KG1 (cell line): ENCODE measurements around the gene ADD2.
"Not testable (repeated sequence)": the region's sequence is repeated elsewhere in the genome, so short reads cannot be mapped to it uniquely, and the experiment has no call there.

Experiments used
- DNase-seq: peaks from one replicate; lab custom pipeline; 2025; lab: John Stamatoyannopoulos, UW

ADD2 gene

GRCh38 chr2:70767699-70768589 lies at the start of gene ADD2:
Gene ADD2, minus strand, starts transcription at chr2:70768200. Its CDS starts 61,792 bp downstream, at chr2:70706408.
- no peak for DNase-seq

DNA sequence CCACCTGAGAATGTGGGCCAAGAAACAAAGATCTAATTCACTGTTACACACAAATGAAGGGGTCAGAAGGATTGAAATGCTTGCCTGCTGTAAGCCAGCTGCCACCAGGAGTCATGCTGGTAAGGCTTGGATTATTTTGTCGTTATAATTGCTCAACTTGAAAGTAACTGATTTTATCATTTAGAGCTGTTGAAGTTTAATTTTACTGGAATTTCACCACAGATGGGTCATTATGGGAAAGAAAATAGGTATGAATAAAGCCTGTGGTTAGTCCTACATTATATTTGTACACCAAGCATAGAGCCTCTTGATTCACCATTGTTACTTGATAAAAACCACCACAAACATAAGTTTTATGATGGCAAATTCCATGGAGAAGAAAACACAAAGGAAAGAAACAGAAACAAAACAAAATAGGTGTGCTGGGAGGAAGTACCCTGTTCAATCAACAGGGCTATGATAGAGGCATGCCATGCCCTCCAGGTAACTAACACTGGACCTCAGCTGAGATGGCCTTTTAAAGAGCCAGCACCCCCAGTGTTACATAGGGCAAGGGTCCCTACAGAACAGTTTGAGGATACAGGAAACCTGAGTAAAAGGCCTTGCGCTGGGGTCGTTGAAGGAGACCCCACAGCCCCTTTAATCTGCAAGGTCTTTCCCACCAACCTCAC lies 49.4 kb upstream of the ADD2 start:
- DNase-seq = no peak

DNA sequence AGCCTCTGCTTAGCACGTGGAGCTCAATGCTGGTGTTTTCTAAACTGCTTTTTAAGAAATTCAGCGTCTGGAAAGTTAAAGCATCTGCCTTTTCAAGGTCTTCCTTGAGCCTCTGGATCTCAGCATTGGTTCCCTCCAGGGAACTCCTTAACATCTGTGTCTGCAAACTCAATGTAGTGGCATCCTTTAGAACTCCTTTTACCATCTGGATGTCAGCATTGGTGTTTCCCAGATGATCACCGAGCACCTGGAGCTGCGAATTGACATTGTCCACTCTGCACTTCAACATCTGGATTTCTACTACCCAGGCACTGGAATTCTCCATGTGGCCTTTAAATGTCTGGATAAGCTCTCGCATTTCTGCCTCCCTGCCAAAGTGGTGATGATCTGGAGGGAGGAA lies 48.7 kb upstream of the ADD2 start:
- DNase-seq = no peak

GRCh38 chr2:70808983-70809958 lies 41.3 kb upstream of the ADD2 start:
- DNase-seq = no peak

GRCh38 chr2:70807828-70808118 lies 39.8 kb upstream of the ADD2 start:
- DNase-seq = no peak

GRCh38 chr2:70807102-70807827 lies 39.3 kb upstream of the ADD2 start:
- no peak for DNase-seq

DNA sequence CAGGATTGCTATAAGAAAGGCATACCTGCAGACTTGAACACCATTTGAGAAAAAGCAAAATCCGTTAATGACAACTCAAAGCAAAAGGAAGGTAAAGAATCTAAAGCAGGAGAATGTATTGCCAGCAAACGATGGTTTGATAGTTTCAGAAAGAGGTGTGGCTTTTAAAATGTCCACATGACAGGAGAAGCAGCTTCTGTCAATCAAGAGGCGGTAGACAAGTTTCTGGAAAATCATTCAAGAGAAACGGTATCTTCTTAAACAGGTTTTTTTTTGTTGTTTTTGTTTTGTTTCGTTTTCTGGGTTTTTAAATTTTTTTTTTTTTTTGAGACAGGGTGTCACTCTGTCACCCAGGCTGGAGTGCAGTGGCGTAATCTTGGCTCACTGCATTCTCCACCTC lies 38.6 kb upstream of the ADD2 start:
- no peak for DNase-seq

GRCh38 chr2:70806013-70806412 lies 38.0 kb upstream of the ADD2 start:
- DNase-seq = no peak

DNA sequence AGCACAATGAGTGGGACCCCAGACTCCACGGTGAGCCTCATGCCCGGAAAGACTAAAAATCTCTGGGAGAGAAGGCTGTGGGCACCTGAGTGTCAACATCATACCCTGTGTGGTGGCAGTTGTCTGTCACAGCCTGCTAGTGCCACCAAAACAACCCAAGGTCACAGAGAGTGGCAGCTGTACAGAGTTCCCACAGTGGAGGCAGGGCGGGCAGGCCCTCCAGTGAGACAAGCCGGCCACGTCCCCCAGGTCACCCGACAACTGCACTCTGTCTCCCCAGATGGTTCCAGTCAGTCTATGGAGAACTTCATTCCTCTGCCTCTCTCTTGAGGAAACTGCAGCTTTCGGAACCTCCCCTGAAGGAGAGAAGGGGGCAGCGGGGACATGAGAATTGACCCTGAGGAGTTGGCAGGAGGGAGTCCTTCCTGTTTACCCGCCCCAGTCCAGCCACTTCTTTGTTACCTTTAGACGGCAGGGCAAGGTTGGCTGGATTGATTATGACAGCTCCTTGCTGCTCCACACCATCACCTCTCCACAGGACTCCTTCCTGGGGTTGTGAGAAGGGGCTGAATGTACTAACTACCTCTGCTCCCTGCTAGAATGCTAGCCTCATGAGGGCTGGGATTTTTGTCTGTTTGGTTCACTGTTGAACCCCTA lies 33.7 kb upstream of the ADD2 start:
- no peak for DNase-seq

DNA sequence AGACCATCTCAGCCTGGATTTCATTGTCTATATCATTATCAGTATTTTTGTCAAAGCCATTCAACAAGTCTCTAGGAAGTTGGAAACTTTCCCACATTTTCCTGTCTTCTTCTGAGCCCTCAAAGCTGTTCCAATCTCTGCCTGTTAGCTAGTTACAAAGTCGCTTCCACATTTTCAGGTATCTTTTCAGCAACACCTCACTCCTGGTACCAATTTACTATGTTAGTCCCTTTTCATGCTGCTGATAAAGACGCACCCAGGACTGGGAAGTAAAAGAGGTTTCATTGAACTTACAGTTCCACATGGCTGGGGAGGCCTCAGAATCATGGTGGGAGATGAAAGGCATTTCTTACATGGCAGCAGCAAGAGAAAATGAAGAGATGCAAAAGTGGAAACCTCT lies 31.7 kb upstream of the ADD2 start:
- no peak for DNase-seq

- not testable (repeated sequence) for DNase-seq
Observed at GRCh38 chr2:70797996-70798395, 30.0 kb upstream of the ADD2 start.

DNA sequence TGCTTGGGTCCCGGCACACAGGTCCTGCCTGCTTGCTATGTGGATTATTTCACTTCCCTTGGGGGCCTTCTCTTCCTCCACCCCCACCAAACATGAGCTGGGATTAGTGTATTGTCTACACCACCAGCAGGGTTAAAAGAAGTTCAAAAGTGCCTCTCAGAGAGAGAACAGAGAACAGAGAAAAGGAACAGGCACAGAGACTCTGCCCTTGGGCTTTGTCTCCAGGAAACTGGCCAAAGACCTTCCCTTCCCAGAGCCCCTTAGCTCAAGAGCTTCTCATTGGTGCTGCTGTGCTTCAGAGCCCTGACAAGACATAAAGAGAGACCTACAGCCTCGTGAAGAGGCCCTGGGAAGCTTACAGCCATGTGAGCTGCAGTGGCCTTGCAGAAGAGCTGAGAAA lies 29.5 kb upstream of the ADD2 start:
- no peak for DNase-seq

DNA sequence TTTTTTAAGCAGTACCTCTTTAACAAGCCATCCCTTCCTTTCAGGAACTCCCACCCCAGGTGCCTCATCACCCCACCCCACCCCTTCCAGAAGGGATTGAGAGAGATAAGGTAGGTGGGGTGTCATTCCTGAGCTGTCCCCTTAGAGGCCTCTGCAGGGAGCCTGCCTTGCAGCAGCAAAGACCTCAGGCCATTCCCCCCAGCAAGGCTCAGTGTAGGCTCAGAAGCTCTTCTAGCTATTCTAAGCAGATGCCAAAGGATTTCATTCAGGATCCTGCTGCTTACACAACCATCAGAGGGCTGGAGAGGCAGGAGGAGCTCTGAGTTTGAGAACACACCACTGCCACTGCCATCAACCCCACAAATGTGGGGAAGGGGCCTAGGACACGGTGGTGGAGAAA lies 28.3 kb upstream of the ADD2 start:
- no peak for DNase-seq

GRCh38 chr2:70795164-70795995 lies 27.4 kb upstream of the ADD2 start:
- no peak for DNase-seq

DNA sequence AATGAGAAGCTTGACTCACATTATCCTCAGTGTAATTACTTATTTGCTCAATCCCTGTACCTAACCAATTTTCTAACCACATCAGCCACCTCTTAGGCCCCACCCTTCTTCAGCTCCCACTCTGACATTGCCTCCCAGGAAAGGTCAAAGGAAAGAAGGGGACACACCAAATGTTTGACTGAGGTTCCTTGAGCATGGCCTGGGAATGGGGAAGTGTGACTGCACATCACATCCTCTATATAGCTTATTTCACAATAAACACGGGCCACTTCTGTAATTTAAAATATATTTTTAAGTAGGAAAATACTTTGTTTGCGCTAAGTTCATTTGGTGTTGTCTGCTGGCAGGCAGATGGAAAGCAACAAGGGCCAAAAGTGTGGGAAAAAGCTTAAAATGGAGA lies 25.4 kb upstream of the ADD2 start:
- DNase-seq = no peak

DNA sequence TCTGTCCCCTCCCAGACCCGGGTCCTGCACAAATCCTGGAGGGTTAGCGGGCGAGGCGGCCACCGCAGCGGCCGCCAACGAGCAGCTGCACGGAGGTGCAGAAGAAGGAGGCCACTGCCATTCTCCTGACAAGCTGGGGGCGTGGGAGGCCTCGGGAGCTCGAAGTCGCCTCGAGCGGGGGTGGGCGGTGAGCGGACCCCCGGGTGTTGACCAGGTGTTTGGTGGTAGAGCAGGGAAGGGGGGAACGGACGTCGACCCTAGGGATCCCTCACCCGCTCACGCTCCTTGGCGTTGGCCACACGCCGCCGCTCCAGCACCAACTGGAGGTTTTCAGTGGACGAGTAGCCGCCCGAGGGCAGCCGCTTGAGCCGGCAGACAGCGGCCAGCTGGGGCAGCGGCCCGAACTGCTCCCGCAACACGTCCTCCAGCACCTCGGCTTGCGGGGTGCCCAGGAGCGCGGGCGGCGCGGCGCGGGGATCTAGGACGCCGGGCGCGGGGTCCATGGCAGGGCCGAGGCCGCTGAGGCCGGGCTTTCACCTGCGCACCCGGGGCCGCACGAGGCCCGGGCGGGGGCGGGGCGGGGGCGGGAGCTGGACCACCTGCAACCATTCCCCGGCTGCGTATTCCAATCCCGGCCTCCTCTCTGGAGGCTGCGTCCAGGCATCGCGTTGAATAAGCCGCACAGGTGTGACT lies 22.3 kb upstream of the ADD2 start, which contains the start of gene FIGLA:
TSS of gene FIGLA (minus strand) at position 508 of the 693 bp plus-strand sequence. CDS start at position 503, 5 bp downstream.
- DNase-seq = no peak

- peak; percentile 46 for DNase-seq
Observed at GRCh38 chr2:70789304-70790135, 21.5 kb upstream of the ADD2 start.

GRCh38 chr2:70785137-70785911 lies 17.3 kb upstream of the ADD2 start:
- DNase-seq = no peak
